SK-N-DZ (cell line): Measurements from ENCODE around the gene TLR6. TPM values are rescaled to one million over a fixed set of nuclear protein-coding genes. Genes with fewer than 3 reads are reported as not detected.

Experiments
- DNase-seq: peaks from one replicate; pipeline ENCODE4 v3.0.0-alpha.2; 2015; ENCODE audit warnings: low spot score
- polyA plus RNA-seq, 2 experiments: library from polyadenylated mRNA; depleted of rRNA; stranded (reverse); fragments of >200 nt; gene quantifications; 2 replicates each; pipeline ENCODE4 v1.2.3, GENCODE V29; 2014

TLR6 gene, protein sequence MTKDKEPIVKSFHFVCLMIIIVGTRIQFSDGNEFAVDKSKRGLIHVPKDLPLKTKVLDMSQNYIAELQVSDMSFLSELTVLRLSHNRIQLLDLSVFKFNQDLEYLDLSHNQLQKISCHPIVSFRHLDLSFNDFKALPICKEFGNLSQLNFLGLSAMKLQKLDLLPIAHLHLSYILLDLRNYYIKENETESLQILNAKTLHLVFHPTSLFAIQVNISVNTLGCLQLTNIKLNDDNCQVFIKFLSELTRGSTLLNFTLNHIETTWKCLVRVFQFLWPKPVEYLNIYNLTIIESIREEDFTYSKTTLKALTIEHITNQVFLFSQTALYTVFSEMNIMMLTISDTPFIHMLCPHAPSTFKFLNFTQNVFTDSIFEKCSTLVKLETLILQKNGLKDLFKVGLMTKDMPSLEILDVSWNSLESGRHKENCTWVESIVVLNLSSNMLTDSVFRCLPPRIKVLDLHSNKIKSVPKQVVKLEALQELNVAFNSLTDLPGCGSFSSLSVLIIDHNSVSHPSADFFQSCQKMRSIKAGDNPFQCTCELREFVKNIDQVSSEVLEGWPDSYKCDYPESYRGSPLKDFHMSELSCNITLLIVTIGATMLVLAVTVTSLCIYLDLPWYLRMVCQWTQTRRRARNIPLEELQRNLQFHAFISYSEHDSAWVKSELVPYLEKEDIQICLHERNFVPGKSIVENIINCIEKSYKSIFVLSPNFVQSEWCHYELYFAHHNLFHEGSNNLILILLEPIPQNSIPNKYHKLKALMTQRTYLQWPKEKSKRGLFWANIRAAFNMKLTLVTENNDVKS
- polyA plus RNA-seq (2014; cell fraction: cytosol; rRNA removed), result not detected in 2 replicates
- polyA plus RNA-seq (2014; cell fraction: nucleus; rRNA removed), result not detected in 2 replicates

DNA sequence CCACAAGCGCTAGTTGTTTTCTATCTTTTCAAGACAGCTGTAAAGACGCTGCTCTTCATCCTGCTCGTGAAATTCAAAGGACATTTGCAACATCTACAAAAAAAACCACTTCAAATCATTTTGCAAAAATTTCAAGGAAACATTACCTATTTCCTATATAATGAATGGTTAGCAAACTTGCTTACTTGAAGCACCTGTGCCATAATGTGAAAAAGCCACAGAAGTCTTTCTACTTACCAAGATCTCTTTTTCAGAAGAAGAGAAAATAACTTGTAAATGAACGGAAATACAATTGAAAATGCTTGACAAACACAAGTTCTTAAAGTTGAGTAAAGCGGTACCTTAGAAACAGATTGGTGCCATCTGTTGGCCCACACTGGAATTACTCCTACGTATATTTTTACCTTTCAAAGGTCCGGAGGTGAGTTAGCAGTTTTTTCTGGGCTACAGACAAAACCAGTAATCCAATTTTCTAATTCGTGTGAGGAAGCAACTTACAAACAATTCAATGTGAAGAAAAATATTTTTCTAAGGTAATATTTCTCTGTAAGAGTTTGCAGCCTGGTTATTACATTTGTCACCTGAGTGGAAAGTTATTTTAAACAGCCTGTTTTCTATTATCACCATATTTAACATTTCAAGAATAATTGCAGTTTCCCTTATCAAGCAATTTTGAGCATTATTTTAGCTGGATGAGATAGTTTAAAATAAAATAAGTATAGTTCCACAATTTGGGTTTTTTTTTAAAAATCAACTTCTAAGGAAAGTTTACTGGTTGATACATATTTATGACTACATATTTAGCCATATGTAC is at the start of gene TLR6:
Gene TLR6, minus strand, starts transcription at position 294 of the 814 bp plus-strand sequence. CDS start 27,344 bp downstream, outside the sequence.
- peak; percentile 45 for DNase-seq

DNA sequence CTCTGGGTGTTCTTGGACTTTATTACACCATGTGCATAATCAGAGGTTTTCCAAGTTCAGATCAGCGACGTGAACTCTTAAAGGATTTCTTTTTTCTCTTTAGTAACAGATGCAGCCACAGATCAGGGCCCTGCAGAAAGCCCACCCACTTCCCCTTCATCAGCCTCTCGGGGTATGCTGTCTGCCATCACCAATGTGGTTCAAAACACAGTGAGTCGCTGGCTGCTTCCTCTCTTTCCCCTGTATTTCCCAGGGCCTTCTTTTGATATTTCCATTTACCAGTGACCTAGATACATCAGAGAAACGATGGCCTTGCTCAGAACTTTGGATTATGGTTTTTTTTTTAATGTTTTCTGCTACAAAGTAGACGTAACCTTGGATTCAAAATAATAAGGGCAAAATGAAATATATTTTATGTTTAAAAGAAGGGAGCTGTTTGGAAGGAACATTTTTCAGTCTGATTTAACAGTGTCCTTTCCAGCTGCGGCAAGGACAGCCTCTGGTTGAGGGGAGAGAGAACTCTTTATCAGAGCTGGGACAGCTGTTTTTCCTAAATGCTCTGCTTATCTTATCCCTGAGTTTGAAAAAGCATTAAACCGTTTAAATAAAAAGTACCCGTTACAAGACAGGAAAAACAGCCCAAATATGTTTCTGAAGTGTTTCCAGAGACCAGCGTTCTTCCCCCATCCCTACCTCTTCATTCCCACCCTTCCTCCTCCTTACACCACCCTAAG is 49.2 kb upstream of the TLR6 start:
- DNase-seq, result no peak

DNA sequence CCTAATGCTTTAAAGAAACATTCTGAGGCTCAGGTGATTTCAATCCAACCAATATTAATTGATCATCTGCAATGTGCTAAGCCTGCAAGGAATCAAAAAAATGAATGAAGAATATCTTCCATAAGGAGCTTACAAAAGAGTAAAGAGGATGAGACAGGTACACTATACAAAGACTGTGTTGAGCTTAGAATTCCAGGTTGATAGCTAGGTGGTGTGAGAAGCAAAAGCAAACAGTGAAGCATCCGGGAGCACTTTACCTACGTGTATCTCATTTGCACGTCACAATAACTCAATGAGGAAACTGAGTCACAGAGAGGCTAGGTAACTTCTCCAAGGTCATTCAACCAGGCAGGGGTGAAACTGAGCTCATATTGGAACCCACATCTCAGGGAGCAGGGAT is 48.1 kb upstream of the TLR6 start:
- DNase-seq, result no peak

DNA sequence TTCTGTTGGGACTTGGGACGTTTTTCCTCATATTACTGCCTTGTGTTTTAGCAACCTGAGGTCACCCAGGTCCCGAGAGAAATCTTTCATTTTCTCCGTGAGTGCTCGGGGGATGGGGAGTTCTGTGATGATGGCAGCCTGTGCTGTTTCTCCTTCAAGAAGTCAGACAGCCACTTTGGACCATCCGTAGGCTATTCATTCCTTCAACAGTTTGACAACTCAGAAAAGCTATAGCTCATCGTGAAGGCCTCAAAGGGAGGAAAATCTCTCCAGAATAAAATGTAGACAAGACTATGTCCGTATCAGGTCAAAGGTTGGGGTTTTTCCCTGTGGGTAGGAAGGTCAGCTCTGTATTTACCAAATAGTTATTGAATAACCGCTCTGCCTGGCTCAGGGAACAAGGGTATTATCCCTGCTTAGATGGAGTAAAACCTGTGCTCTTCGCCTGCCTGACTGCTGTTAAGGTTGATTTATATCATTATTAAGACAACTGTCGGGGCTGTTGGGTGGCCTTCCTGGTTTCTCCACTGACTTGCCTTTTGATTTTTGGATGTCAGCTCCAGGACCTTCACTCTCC is 47.6 kb upstream of the TLR6 start:
- no peak for DNase-seq

DNA sequence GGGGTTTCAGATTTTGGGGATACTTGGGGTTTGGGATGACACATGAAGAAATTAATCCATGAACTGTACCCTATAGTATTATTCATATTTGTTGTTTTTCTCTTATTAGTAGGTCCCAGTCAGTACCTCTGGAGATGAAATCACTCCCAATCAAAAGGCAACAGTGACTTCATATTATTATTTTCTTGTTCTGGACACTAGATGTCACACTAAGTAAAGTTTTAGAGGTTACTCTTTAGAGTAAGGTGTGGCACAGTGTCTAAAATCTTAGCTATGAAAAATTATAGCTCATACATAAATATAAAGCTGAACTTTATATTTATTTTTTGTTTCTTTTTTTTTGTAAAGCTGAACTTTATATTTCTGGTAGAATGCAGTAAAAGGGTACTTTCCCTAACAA is 46.1 kb upstream of the TLR6 start:
- peak; percentile 40 for DNase-seq

DNA sequence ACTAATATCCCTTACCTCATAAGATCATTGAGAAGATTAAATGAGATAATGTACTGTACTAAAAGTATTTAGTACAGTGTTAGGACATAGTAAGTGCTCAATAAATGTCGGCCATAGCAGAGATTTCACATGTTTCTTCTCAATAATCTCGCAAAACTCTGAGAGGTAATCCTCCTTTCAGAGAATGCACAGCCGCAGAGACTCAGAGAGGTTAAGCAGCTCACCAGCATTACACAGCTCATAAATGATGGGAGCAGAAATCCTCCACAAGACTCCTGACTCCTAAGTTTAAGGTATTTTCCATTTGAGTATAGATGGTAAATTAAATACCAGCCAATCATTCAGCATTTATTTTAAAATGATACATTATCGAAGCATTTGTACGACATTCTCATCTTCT is 45.6 kb upstream of the TLR6 start:
- DNase-seq, result no peak

DNA sequence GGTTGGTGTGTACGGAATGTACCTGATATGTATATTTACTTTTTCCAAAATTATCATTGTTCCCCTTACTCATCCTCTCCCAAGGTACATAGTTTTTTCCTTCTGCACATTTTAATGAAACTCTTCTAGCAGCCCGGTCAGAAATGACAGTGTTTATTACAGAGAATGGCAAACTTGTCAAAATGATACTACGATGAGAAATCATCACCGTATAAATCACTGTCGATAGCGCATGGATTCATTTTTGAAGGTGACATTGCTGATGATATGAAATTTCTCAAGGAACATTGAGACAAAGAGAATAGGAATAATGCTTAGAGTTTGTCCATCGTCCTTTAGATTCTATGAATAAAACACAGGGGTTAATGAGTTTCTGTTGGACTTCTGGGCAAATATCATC is 41.6 kb upstream of the TLR6 start:
- DNase-seq, result no peak

DNA sequence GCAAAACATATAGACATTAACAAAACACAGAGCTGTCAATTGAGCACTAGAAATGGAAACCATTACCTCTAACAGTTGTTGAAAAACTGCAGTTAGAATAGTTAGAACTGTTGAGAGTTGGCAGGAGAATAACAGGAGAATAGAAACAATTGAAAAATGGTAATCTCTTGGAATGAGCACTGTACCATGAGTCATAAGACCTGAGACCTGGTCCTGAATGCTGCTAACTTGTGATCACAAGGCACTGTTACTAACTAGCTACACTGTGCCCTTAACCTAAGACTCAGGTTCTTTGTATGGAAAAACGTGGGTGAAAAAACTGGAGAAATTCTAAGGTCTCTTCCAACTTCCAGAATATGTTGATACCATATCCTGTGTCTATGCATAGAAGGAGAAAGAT is 40.3 kb upstream of the TLR6 start:
- no peak for DNase-seq

DNA sequence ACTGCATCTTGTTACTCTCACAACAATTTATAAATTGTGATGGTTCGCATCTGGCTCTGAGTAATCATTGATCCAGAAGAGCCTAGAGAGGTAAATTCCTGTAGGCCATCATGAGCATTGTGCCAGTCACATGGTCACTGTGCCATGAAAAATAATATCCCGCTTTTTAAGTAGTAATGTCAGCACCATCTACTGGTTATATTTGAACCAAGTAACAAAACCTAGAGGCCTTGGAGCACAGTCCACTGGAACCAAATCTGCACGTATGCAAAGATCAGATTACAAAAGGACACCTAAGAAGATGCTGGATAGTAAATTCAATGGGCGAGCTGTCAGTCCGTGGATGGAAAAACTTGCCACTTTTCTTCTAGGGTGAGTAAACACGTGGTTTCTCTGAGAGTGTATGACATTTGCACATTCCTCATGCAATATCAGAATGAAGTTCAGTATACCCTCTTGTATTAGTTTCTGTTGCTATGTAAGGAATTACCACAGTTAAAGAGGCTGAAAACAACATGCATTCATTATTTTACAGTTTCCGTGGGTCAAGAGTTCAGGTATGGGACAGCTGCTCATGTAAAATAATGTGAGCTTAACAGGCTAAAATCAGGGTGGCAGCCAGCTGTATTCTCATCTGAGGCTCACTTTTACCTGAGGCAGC is 37.8 kb upstream of the TLR6 start:
- no peak for DNase-seq

DNA sequence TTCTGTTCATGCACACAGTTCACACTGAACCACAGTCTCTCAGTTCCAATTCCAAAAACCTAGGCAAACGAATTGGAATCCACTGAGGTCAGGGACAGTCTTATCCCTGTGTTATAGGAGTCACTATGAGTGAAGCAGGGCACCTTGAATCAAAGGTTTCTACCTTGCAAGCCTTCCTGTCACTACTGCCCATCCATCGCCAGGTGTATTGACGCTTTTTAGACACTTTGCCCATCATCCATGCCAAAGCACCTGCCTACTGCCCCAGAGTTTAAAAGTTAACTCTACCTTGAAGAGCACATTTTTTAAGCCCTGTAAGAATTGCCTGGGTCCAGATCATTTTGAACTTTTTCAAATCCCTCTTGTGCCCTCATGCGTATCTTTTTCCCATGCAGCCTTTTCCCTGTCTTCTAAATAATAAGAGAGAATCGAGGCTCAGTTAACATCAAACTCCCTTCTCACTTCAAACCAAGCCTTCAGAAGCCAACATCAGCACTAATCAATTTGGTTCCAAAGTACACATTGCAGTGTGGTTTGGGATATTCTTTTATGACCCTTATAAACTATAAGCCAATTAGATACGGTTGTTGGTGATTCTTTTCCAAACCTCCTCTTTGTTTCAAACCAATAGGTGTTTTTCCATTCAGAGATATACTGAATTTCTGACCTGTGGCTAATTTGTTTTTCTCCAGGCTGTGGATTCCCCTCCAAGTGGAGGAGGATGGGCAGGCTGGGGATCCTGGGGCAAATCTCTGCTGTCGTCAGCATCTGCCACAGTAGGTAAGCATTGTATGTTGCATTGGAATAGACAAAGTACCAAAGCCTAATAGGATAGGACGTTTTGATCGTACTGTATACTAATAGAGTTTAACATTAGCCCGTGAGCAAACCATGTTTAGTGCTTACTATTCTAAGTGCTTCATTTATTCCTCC is 34.7 kb upstream of the TLR6 start:
- no peak for DNase-seq

DNA sequence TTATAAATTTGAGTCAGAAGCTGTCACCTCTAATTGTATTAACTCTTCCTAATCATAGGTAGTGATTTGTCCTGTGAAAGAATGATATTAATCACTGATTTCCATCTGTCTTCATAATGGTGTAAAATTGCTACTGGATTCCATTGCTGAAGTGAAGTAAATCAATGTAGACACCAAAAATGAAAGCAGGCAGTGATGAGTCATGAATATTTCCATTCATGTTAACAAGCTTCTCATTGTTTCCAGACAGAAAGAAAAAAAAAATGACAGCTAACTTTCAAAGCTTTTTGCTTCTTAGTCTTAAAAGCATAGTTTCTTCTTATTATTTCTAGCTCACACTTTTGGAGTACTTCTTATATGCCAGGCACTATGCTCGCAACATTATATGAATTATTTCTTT is 32.5 kb upstream of the TLR6 start:
- DNase-seq, result no peak

DNA sequence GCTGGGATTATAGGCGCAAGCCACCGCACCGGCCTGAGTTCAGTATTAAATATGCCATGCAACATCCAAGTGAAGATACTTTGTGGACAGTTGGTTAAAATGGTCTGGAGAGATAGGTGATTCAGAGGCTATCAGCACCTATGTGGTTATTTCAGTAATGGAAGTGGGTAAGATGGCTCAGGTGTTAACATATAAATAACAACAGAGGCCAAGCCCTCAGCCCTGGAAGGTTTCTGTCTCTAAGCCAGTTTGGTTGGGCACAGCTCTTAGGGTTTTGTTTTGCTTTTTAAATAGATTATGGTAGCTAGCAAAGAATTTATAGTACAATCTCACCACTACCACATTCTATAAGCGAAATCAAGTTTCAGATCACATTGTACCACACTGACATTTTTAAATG is 27.6 kb upstream of the TLR6 start:
- no peak for DNase-seq

DNA sequence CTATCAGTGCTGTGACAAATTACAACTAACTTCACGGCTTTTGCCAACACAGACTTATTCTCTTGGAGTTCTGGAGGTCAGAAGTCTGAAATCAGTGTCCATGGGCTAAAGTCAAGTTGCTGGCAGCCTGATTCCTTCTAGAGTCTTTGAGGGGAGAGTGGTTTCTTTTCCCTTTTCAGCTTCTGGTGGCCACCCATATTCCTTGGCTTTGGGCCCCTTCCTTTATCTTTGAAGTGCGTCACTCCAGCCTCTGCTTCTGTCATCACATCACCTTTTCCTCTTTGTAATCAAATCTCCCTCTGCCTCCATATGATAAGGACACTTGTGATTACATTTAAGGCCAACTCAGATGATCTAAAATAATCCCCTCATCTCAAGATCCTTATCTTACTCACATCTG is 20.0 kb upstream of the TLR6 start:
- DNase-seq, result no peak

DNA sequence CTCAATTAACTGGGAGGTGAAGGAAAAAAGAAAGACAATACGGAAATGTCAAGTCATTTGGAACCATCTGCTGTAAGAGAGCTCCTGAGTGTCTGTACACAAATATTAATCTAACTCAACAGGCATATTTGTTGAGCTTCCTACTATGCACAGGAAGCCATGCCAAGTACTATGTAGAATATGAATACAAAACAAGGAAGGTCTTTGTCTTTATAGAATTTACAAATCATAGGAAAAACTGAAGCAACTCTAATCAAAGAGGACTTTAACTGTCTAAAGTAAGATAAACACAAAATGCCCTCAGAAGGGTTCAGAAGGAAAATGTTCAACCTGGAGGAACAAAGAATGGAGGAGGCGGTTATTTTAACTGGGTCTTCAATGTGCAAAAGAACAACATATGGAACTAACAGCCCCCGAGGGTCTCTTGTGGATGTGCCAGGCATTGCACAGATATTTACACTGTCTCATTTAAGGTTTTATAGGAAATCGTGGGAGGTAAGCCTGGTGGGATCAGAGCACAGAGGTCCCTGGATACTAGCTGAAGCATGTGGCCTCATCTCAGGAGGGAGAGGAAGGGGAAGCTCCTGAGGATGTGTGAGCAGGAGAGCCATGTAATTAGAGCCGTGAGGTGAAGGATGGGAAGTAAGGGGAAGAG is 16.8 kb upstream of the TLR6 start:
- no peak for DNase-seq

DNA sequence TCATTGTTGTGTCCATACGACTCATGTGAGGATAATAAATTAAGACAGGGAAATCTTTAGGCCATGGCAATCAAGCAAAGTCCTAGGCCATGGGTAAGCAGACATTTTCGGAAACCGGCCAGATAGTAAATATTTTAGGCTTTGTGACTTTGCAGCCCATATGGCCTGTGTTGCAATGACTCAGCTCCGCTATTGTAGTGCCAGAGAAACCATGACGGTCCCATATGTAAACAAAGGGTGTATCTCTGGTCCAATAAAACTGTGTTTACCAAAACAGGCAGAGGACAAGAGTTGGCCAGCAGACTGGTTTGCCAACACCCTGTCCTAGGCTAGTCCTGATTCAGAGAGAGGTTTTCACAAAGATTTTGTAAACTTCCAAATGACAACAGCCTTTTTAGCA is 16.0 kb upstream of the TLR6 start:
- no peak for DNase-seq

DNA sequence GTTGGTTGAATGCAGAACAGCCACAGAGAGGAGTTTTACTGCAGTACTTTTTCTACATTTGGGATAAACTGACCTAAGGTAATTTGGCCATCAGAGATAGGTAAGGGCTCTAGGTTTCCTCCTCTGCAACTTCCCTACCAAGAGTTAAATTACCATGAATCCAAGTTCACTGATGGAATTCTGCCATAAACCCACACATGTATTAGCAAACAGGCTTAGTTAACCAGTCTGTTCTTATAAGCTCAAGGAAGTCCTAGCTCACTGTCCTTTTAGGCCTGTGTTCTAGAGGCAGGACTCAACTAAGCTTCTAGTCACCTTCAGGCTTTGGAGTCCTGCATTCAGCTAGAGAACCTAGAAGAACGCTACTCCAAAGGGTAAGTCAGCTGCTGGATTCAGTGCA is 15.0 kb upstream of the TLR6 start:
- no peak for DNase-seq

DNA sequence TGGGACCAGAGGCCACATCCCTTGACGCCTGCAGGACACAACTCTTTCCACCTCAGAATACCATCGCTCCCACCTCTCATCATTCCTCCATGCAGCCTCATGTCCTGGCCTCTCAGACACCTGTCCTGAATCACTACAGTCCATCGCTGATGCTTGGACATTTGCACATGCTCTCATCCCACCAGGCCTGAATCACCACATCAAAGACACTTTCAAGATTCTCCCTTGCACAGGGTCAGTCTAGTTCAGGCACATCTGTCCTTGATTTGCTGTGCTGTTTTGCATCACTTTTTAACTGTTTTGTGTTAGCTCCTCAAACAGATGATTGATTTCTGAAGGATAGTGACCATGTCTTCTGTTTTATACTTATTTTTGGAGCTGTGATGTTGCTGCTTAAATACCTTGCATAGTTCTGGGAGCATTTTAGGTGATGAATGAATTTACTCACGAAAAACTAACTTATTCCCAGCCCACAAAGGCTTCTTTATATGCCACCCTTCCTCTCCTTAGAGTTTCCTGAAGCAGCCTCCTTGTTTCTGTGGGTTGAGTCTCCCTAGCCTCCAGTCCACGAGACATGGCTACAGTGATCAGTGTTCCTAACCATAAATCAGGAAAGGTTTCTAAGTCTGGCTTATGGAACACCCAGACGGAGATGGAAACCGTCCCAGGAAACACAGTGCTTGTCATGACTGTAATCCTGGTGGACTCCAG is 13.6 kb upstream of the TLR6 start:
- no peak for DNase-seq

DNA sequence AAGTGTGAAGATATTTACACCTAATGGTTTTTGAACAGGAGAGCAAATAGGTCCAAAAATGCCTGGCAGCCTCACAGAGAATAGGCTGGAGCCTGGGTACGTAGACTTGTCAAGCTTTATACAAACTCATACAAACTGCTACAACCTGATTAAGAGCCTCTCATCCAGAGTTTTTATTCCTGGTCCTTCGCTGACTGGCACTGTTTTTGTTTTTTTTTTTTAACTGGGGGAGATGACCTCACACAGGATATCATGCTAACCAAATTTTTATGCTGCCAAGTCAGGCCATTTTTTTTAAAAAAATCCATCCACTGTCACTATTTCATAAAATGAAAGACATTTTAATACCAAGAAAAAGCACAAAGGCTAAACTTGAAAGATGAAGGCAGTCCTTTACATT is 12.9 kb upstream of the TLR6 start:
- DNase-seq, result no peak
